ENCODE measurements around the gene PRPF40A. TPM values are rescaled to one million over a fixed set of nuclear protein-coding genes. Genes with fewer than 3 reads are reported as not detected.

Gene PRPF40A
- total and polyA plus RNA-seq, 10 of the 15 experiments (the other 5 are each of a cell fraction or from before 2014, with no cell fraction given) = 97.8 to 197 (median 144) TPM

GRCh38 chr2:152674334-152674733, 42.9 kb downstream of the PRPF40A start:
- H3K27me3 ChIP-seq (replicated peaks in 1 of 2; ENCODE audit: control insufficient read depth in 2 of 2, insufficient read depth in 2 of 2, low read length in 1 of 2) = no peaks in the 10 kb centered on the region
- BruUV-seq (replicated peaks) = no TSS peak
- no peak overlapping the region for H3K27ac ChIP-seq (ENCODE audit: control insufficient read depth, insufficient read depth)
- intact Hi-C loops (cut with micrococcal nuclease; ENCODE audit: unreplicated experiment) = loop anchor here (2.0 kb wide), 1 partner anchor 16 kb away; no protein-coding TSS in a partner anchor
- no peaks in the 10 kb centered on the region for H3K4me1 ChIP-seq (ENCODE audit: control insufficient read depth, insufficient read depth, low read length)
- FAIRE-seq (no peak), DNase-seq (ENCODE audit: low read depth, low spot score) (no peak), ATAC-seq (no peak)
- no peak overlapping the region for H3K9ac ChIP-seq (ENCODE audit: control insufficient read depth, insufficient read depth, low read length)
- H3K4me2 ChIP-seq (ENCODE audit: control insufficient read depth, insufficient read depth) = no peak overlapping the region
- H3K79me2 ChIP-seq (ENCODE audit: control insufficient read depth, insufficient read depth, low read length) = no peaks in the 10 kb centered on the region
- CTCF ChIA-PET = interaction anchor here (0.9 to 1.1 kb wide), 2 partner anchors 11 to 39 kb away, joined by 3 read pairs; no protein-coding TSS in a partner anchor
- SMC1A ChIA-PET (ENCODE audit: uncharacterized antibody, unreplicated experiment) = no interaction called here
- H4K20me1 ChIP-seq (ENCODE audit: control insufficient read depth, insufficient read depth) = no peaks in the 10 kb centered on the region
- POLR2A ChIA-PET = no interaction called here
- no peak overlapping the region for H3K4me3 ChIP-seq
- TF ChIP-seq FOS (IDR thresholded peaks at IDR 0.05; ENCODE audit: borderline replicate concordance, extremely low read depth, insufficient read length) = no peak
- TF ChIP-seq SIN3A (IDR thresholded peaks at IDR 0.05; ENCODE audit: low read depth, low read length) = no peak
- H3K36me3 ChIP-seq (ENCODE audit: control insufficient read depth in 2 of 2, insufficient read depth in 2 of 2, low read length in 1 of 2) = peaks cover 6 to 24% of the 10 kb centered on the region in 2 experiments
- WGBS (ENCODE audit: insufficient coverage, insufficient replicate concordance, low lambda C conversion rate, missing lambda C conversion rate) = 91% methylated on average over 4 of the region's 4 CpGs
- H2AFZ ChIP-seq (ENCODE audit: control insufficient read depth, low read depth, low read length) = no peak overlapping the region
- RAD21 ChIA-PET (ENCODE audit: unreplicated experiment) = no interaction called here
- in situ Hi-C loops (cut with MboI) = loop anchor here (25.0 kb wide), 1 partner anchor 1212 kb away; no protein-coding TSS in a partner anchor
- H3K9me3 ChIP-seq (replicated peaks; ENCODE audit: control insufficient read depth, insufficient read depth, low read length) = no peaks in the 10 kb centered on the region

GRCh38 chr2:152664725-152665124, 52.5 kb downstream of the PRPF40A start:
- intact Hi-C loops (cut with micrococcal nuclease; ENCODE audit: unreplicated experiment) (no loop called here), in situ Hi-C loops (cut with MboI) (loop anchor here (25.0 kb wide), 1 partner anchor 1202 kb away; no protein-coding TSS in a partner anchor)
- POLR2A ChIA-PET = no interaction called here
- no peaks in the 10 kb centered on the region for H4K20me1 ChIP-seq (ENCODE audit: control insufficient read depth, insufficient read depth)
- no peak overlapping the region for H3K9ac ChIP-seq (ENCODE audit: control insufficient read depth, insufficient read depth, low read length)
- H3K27ac ChIP-seq (ENCODE audit: control insufficient read depth, insufficient read depth) = no peak overlapping the region
- ATAC-seq (no peak), FAIRE-seq (no peak), DNase-seq (ENCODE audit: low read depth, low spot score) (no peak)
- SMC1A ChIA-PET (ENCODE audit: uncharacterized antibody, unreplicated experiment) = no interaction called here
- CTCF ChIA-PET = no interaction called here
- H3K79me2 ChIP-seq (ENCODE audit: control insufficient read depth, insufficient read depth, low read length) = no peaks in the 10 kb centered on the region
- H3K27me3 ChIP-seq (replicated peaks in 1 of 2; ENCODE audit: control insufficient read depth in 2 of 2, insufficient read depth in 2 of 2, low read length in 1 of 2) = no peaks in the 10 kb centered on the region
- H3K4me2 ChIP-seq (ENCODE audit: control insufficient read depth, insufficient read depth) = no peak overlapping the region
- RAD21 ChIA-PET (ENCODE audit: unreplicated experiment) = no interaction called here
- H3K9me3 ChIP-seq (replicated peaks; ENCODE audit: control insufficient read depth, insufficient read depth, low read length) = no peaks in the 10 kb centered on the region
- WGBS (ENCODE audit: insufficient coverage, insufficient replicate concordance, low lambda C conversion rate, missing lambda C conversion rate) = 98% methylated on average over 7 of the region's 7 CpGs
- no peaks in the 10 kb centered on the region for H3K4me1 ChIP-seq (ENCODE audit: control insufficient read depth, insufficient read depth, low read length)
- H2AFZ ChIP-seq (ENCODE audit: control insufficient read depth, low read depth, low read length) = no peak overlapping the region
- no TSS peak for BruUV-seq (replicated peaks)
- H3K36me3 ChIP-seq (ENCODE audit: control insufficient read depth in 2 of 2, insufficient read depth in 2 of 2, low read length in 1 of 2) = peaks cover 3 to 37% of the 10 kb centered on the region in 2 experiments
- H3K4me3 ChIP-seq = no peak overlapping the region
- TF ChIP-seq TCF3 (IDR thresholded peaks at IDR 0.05; ENCODE audit: borderline replicate concordance, insufficient read depth, low read depth, low read length) (no peak), EGR1 (IDR thresholded peaks at IDR 0.05; ENCODE audit: borderline replicate concordance in 1 of 2, low read depth in 2 of 2, low read length in 2 of 2) (no peak), IRF4 (IDR thresholded peaks at IDR 0.05; ENCODE audit: low read depth, low read length) (no peak), PRDM15 (CRISPR knock-in tag; IDR thresholded peaks at IDR 0.05) (no peak), BCL11A (IDR thresholded peaks at IDR 0.05; ENCODE audit: low read depth, low read length) (no peak), RELA (IDR thresholded peaks at IDR 0.05; ENCODE audit: borderline replicate concordance, partially characterized antibody) (no peak), ZNF384 (IDR thresholded peaks at IDR 0.05; ENCODE audit: borderline replicate concordance, low read depth, low read length) (no peak), BACH1 (IDR thresholded peaks at IDR 0.05; ENCODE audit: borderline replicate concordance) (no peak), NBN (IDR thresholded peaks at IDR 0.05) (no peak)

All from GM12878 (cell line).